GM10847 (cell line): ENCODE measurements around the gene TNF.
A peak's percentile ranks its signal among the peaks of the same experiment; 100 is the strongest.

ENCODE experiments used
- POLR2A ChIP-seq: IDR thresholded peaks from 2 replicates; pipeline ENCODE4 v1.6.1; 2011; ENCODE audit not compliant: insufficient read length; ENCODE audit errors: extremely low read depth

Gene TNF

GRCh38 chr6:31576897-31577578 lies 1.7 kb downstream of the TNF start:
- peak; percentile 12 for TF ChIP-seq POLR2A

- no peak for TF ChIP-seq POLR2A
Observed at GRCh38 chr6:31577579-31577966, 2.2 kb downstream of the TNF start.

- no peak for TF ChIP-seq POLR2A
Observed at GRCh38 chr6:31578184-31579118, 3.1 kb downstream of the TNF start.

- no peak for TF ChIP-seq POLR2A
Observed at GRCh38 chr6:31579119-31579505, 3.7 kb downstream of the TNF start.

GRCh38 chr6:31579546-31580437 lies 4.4 kb downstream of the TNF start:
- no peak for TF ChIP-seq POLR2A

- TF ChIP-seq POLR2A: no peak
Observed at GRCh38 chr6:31580438-31580740, 5.0 kb downstream of the TNF start.

- TF ChIP-seq POLR2A: peak; percentile 43
Observed at GRCh38 chr6:31580807-31581433, 5.6 kb downstream of the TNF start.

GRCh38 chr6:31581434-31582229 lies 6.3 kb downstream of the TNF start:
- TF ChIP-seq POLR2A: no peak

GRCh38 chr6:31582230-31582643 lies 6.9 kb downstream of the TNF start, which contains the start of gene LTB:
Gene LTB (minus strand): TSS chr6:31582424. CDS start chr6:31582417, 7 bp downstream.
- no peak for TF ChIP-seq POLR2A

- TF ChIP-seq POLR2A: no peak
Observed at GRCh38 chr6:31585491-31585890, 10.1 kb downstream of the TNF start.

GRCh38 chr6:31586008-31586407 lies 10.6 kb downstream of the TNF start, which contains the start of gene LST1:
Gene LST1 (plus strand): TSS chr6:31586277. CDS start chr6:31587300, 1,023 bp downstream.
- no peak for TF ChIP-seq POLR2A

GRCh38 chr6:31586599-31587281 lies 11.4 kb downstream of the TNF start:
- TF ChIP-seq POLR2A: no peak
